PC-9 (cell line): Measurements from ENCODE around the gene RIMOC1. TPM values are rescaled to one million over a fixed set of nuclear protein-coding genes. Genes with fewer than 3 reads are reported as not detected.
"Not testable (repeated sequence)": the region's sequence is repeated elsewhere in the genome, so short reads cannot be mapped to it uniquely, and the experiment has no call there.

ENCODE experiments used
- BruUV-seq: library from RNA; stranded (reverse); fragments of 400-500 nt; replicated peaks from 2 replicates; lab custom pipeline; 2021; lab: Mats Ljungman, UMichigan
- CTCF ChIA-PET: fragments of 300-600 bp; sonication (Branson Sonifier 250); formaldehyde crosslinking; loops from one replicate; lab custom pipeline; 2022; ENCODE audit warnings: antibody characterized with exemption; lab: Charles Lee
- POLR2A ChIA-PET: fragments of 300-600 bp; sonication (Branson Sonifier 250); formaldehyde crosslinking; loops from one replicate; lab custom pipeline; 2022; ENCODE audit warnings: antibody characterized with exemption; ENCODE audit not compliant: unreplicated experiment; lab: Charles Lee
- DNase-seq, 2 experiments: peaks; one replicate each; pipeline versions ENCODE4 v3.0.0 to v3.0.0-alpha.2; 2015 to 2022; ENCODE audit warnings: mixed read lengths in 1 of 2
- H2AFZ ChIP-seq: fragments of 200-600 bp; sonication (generic); 2 replicates; pipeline ENCODE4 v1.8.1; 2017; ENCODE audit warnings: antibody characterized with exemption
- H3F3A ChIP-seq: fragments of 200-600 bp; sonication (generic); 2 replicates; pipeline ENCODE4 v1.8.1; 2017; ENCODE audit warnings: antibody characterized with exemption, mild to moderate bottlenecking, low read depth; ENCODE audit not compliant: insufficient read depth
- H3K27ac ChIP-seq: fragments of 200-600 bp; sonication (generic); 2 replicates; pipeline ENCODE4 v1.6.1; 2016; ENCODE audit warnings: mixed run types
- H3K27me3 ChIP-seq: fragments of 200-600 bp; sonication (generic); 2 replicates; pipeline ENCODE4 v1.6.1; 2016; ENCODE audit warnings: low read depth, mixed run types; ENCODE audit not compliant: insufficient read depth
- H3K36me3 ChIP-seq: fragments of 200-600 bp; sonication (generic); 2 replicates; pipeline ENCODE4 v1.6.1; 2016; ENCODE audit warnings: low read depth, mixed run types
- H3K4me1 ChIP-seq: fragments of 200-600 bp; sonication (generic); replicated peaks from 2 replicates; pipeline ENCODE4 v1.6.1; 2016; ENCODE audit warnings: mixed run types; ENCODE audit not compliant: insufficient read depth
- H3K4me2 ChIP-seq: fragments of 200-600 bp; sonication (generic); 2 replicates; pipeline ENCODE4 v1.6.1; 2017; ENCODE audit warnings: mixed run types
- H3K4me3 ChIP-seq: fragments of 200-600 bp; sonication (generic); 2 replicates; pipeline ENCODE4 v1.6.1; 2016; ENCODE audit warnings: mixed run types
- H3K79me2 ChIP-seq: fragments of 200-600 bp; sonication (generic); 2 replicates; pipeline ENCODE4 v1.6.1; 2017; ENCODE audit warnings: low read depth, mixed run types
- H3K9me2 ChIP-seq: fragments of 200-600 bp; sonication (generic); 2 replicates; pipeline ENCODE4 v1.8.1; 2017; ENCODE audit warnings: mild to moderate bottlenecking; ENCODE audit not compliant: insufficient read depth
- H3K9me3 ChIP-seq: fragments of 200-600 bp; sonication (generic); 2 replicates; pipeline ENCODE4 v1.8.1; 2016; ENCODE audit warnings: low read depth; ENCODE audit not compliant: insufficient read depth
- H4K20me1 ChIP-seq: fragments of 200-600 bp; sonication (generic); 2 replicates; pipeline ENCODE4 v1.8.1; 2017; ENCODE audit not compliant: insufficient read depth
- CTCF ChIP-seq: fragments of 200-600 bp; sonication (generic); conservative IDR thresholded peaks from 2 replicates; pipeline ENCODE4 v1.6.1; 2017; ENCODE audit warnings: mixed run types, antibody characterized with exemption, mild to moderate bottlenecking, moderate library complexity
- EZH2 ChIP-seq: fragments of 200-600 bp; sonication (generic); IDR thresholded peaks from 2 replicates; pipeline ENCODE4 v1.8.0; 2017; ENCODE audit warnings: antibody characterized with exemption, low read depth
- intact Hi-C: fragments of 100-400 bp; cut with micrococcal nuclease; formaldehyde crosslinking; loops from one replicate; pipeline ENCODE4 v1.10.0; 2022; ENCODE audit not compliant: unreplicated experiment
- total RNA-seq: library from RNA; stranded (reverse); gene quantifications from 2 replicates; pipeline ENCODE4 v1.2.3, GENCODE V29; 2021

Gene RIMOC1
- total RNA-seq, 1 experiment from 2014 or later, result 68.6 TPM

DNA sequence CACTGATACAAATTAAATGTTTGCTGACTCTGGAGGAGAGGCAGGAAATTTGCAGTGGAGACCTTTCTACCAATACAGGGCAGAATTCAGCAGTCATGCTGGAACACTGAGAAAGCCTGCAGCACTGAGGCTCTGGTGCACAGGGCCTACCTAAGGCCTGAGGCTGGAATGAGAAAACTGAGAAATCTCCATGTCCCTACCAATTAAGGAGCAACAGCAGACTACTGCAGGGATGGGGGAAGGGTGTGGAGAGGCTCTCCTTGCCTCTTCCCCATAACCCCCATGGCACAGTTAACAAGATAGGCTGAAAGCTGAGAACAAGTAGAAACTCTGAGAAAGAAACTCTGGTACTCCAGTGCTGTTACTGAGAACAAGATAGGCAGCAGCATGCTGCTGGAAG lies 31.4 kb downstream of the RIMOC1 start:
- Histone ChIP-seq H3K9me2 (no peaks in the 10 kb centered on the region; the same call in 1 of the 2 replicates), H3K27me3 (no peaks in the 10 kb centered on the region), H4K20me1 (no peaks in the 10 kb centered on the region), H3K27ac (no peak overlapping the region), H2AFZ (no peak overlapping the region), H3K4me3 (no peak overlapping the region), H3F3A (no peaks in the 10 kb centered on the region), H3K79me2 (no peaks in the 10 kb centered on the region), H3K4me2 (no peak overlapping the region), H3K4me1 (no peaks in the 10 kb centered on the region), H3K36me3 (no peaks in the 10 kb centered on the region), H3K9me3 (no peaks in the 10 kb centered on the region; the same call in 1 of the 2 replicates)
- CTCF ChIA-PET, result no interaction called here
- POLR2A ChIA-PET, result no interaction called here
- no peak for TF ChIP-seq CTCF
- no peak for TF ChIP-seq EZH2
- no peak for DNase-seq
- no TSS peak for BruUV-seq
- intact Hi-C loops, result no loop called here

GRCh38 chr5:41940641-41941040 lies 36.5 kb downstream of the RIMOC1 start:
- ChIA-PET CTCF (no interaction called here), POLR2A (no interaction called here)
- no peak overlapping the region for H3K4me2 ChIP-seq
- H3K27me3 ChIP-seq, result no peaks in the 10 kb centered on the region
- no peak overlapping the region for H3K4me3 ChIP-seq
- H3K27ac ChIP-seq, result no peak overlapping the region
- H4K20me1 ChIP-seq, result no peaks in the 10 kb centered on the region
- no peaks in the 10 kb centered on the region for H3K4me1 ChIP-seq
- no peaks in the 10 kb centered on the region for H3K36me3 ChIP-seq
- H3K9me2 ChIP-seq, result no peaks in the 10 kb centered on the region
- no TSS peak for BruUV-seq
- intact Hi-C loops, result no loop called here
- no peak overlapping the region for H2AFZ ChIP-seq
- no peaks in the 10 kb centered on the region for H3F3A ChIP-seq
- DNase-seq, result no peak
- no peaks in the 10 kb centered on the region for H3K9me3 ChIP-seq
- TF ChIP-seq CTCF (no peak), EZH2 (no peak)
- H3K79me2 ChIP-seq, result no peaks in the 10 kb centered on the region

GRCh38 chr5:41945332-41945955 lies 41.3 kb downstream of the RIMOC1 start:
- H3K27ac ChIP-seq, H3F3A ChIP-seq, BruUV-seq, H3K4me2 ChIP-seq, H4K20me1 ChIP-seq, H3K79me2 ChIP-seq, H3K36me3 ChIP-seq, H3K9me2 ChIP-seq, H2AFZ ChIP-seq, POLR2A ChIA-PET, H3K27me3 ChIP-seq, DNase-seq, H3K4me1 ChIP-seq, CTCF ChIA-PET, H3K4me3 ChIP-seq, intact Hi-C loops, H3K9me3 ChIP-seq: not testable (repeated sequence)

DNA sequence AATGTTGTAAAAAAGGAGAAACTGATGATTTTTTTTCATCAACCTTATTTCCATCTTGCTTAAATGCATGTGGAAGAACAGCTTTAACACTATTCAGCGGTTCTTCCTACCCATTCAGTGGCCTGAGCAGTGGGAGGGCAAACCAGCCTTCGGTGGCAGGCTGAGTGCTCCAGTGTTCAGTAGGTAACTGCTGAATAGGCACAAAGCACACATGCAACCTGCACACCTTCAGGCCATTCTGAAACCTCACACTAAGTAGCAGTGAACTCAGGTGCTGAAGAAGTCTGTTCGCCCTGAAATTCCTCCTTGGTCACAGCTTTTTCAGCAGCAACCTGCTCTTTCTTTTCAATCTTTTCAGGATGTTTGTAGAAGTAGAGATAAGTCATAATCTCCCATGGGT lies 47.1 kb downstream of the RIMOC1 start:
- Histone ChIP-seq H2AFZ (no peak overlapping the region), H3K4me3 (no peak overlapping the region), H4K20me1 (peaks cover 3% of the 10 kb centered on the region; the same call in 1 of the 2 replicates), H3F3A (no peaks in the 10 kb centered on the region), H3K9me3 (no peaks in the 10 kb centered on the region), H3K36me3 (no peaks in the 10 kb centered on the region), H3K4me1 (no peaks in the 10 kb centered on the region), H3K9me2 (no peaks in the 10 kb centered on the region), H3K27ac (no peak overlapping the region), H3K79me2 (no peaks in the 10 kb centered on the region), H3K27me3 (no peaks in the 10 kb centered on the region), H3K4me2 (no peak overlapping the region)
- no peak for TF ChIP-seq EZH2
- no peak for TF ChIP-seq CTCF
- POLR2A ChIA-PET, result no interaction called here
- intact Hi-C loops, result no loop called here
- no TSS peak for BruUV-seq
- CTCF ChIA-PET, result interaction anchor here (0.6 kb wide), 1 partner anchor 106 kb away, joined by 3 read pairs; no protein-coding TSS in a partner anchor
- DNase-seq, result no peak
